Mammary epithelial cell (primary cell): ENCODE results near the gene TMEM80.
"Not testable (repeated sequence)": the region's sequence is repeated elsewhere in the genome, so short reads cannot be mapped to it uniquely, and the experiment has no call there.

Experiments
- CTCF ChIP-seq, 2 donors: IDR thresholded peaks in 1 of 2; conservative IDR thresholded peaks in 1 of 2; 2 replicates each; pipeline ENCODE4 v1.5.1; 2011 to 2012; ENCODE audit warnings: inconsistent platforms in 2 of 2, low read length in 2 of 2, mild to moderate bottlenecking in 2 of 2, control low read depth in 1 of 2, low read depth in 1 of 2; ENCODE audit not compliant: insufficient read depth in 1 of 2; ENCODE audit errors: extremely low read depth in 1 of 2
- EZH2 ChIP-seq: IDR thresholded peaks from 2 replicates; pipeline ENCODE4 v1.6.1; 2012; ENCODE audit warnings: low read length, inconsistent platforms, borderline replicate concordance

- not testable (repeated sequence) for TF ChIP-seq CTCF (conservative IDR thresholded peaks at IDR 0.05 in 1 of 2, IDR thresholded peaks at IDR 0.05 in 1 of 2; ENCODE audit: extremely low read depth in 1 of 2, insufficient read depth in 1 of 2, low read depth in 1 of 2, low read length in 2 of 2); EZH2
Observed at GRCh38 chr11:690244-690643, 5.4 kb upstream of the TMEM80 start.
